Keratinocyte (primary cell): ENCODE data around the gene SYNJ1. TPM values are rescaled to one million over a fixed set of nuclear protein-coding genes. Genes with fewer than 3 reads are reported as not detected.

Source experiments
- DNase-seq: peaks from one replicate; pipeline ENCODE4 v3.0.0-alpha.2; 2011; ENCODE audit warnings: low read depth, missing footprints, low spot score
- FAIRE-seq: peaks from 2 replicates; lab custom pipeline; 2011; peaks lifted over from hg19 to GRCh38; lab: Jason Lieb, UNC
- H2AFZ ChIP-seq: 2 replicates; pipeline ENCODE4 v1.6.0; 2012; ENCODE audit warnings: low read length, control low read depth, inconsistent platforms; ENCODE audit not compliant: control insufficient read depth
- H3K27ac ChIP-seq: 2 replicates; pipeline ENCODE4 v1.5.1; 2011; ENCODE audit warnings: low read length; ENCODE audit not compliant: control insufficient read depth, insufficient read depth
- H3K27me3 ChIP-seq: 3 replicates; pipeline ENCODE4 v1.6.0; 2011; ENCODE audit warnings: low read length; ENCODE audit not compliant: control insufficient read depth, insufficient read depth; ENCODE audit errors: extremely low read depth
- H3K36me3 ChIP-seq, 2 experiments: 2 replicates in 1 of 2; 3 replicates in 1 of 2; pipeline ENCODE4 v1.5.1; 2011; ENCODE audit warnings: low read length in 2 of 2, mild to moderate bottlenecking in 1 of 2; ENCODE audit not compliant: control insufficient read depth in 2 of 2, insufficient read depth in 2 of 2; ENCODE audit errors: extremely low read depth in 1 of 2
- H3K4me1 ChIP-seq: 3 replicates; pipeline ENCODE4 v1.5.1; 2011; ENCODE audit warnings: low read length; ENCODE audit not compliant: control insufficient read depth, insufficient read depth; ENCODE audit errors: extremely low read depth
- H3K4me2 ChIP-seq: 3 replicates; pipeline ENCODE4 v1.6.0; 2011; ENCODE audit warnings: low read depth, low read length; ENCODE audit not compliant: control insufficient read depth, insufficient read depth; ENCODE audit errors: extremely low read depth
- H3K4me3 ChIP-seq, 3 experiments: fragments of 200-600 bp in 1 of 3; sonication (generic) in 1 of 3; 2 replicates in 2 of 3; 3 replicates in 1 of 3; pipeline ENCODE4 v1.5.1; 2011 to 2016; ENCODE audit warnings: low read length in 3 of 3, mild to moderate bottlenecking in 3 of 3, control low read depth in 2 of 3, inconsistent platforms in 1 of 3, low read depth in 1 of 3, mixed read lengths in 1 of 3, mixed run types in 1 of 3, moderate library complexity in 1 of 3; ENCODE audit not compliant: control insufficient read depth in 2 of 3, insufficient read depth in 2 of 3; ENCODE audit errors: extremely low read depth in 1 of 3
- H3K79me2 ChIP-seq: 2 replicates; pipeline ENCODE4 v1.6.0; 2012; ENCODE audit warnings: low read length; ENCODE audit not compliant: control insufficient read depth, insufficient read depth
- H3K9ac ChIP-seq: 3 replicates; pipeline ENCODE4 v1.6.0; 2011; ENCODE audit warnings: low read length; ENCODE audit not compliant: control insufficient read depth, insufficient read depth; ENCODE audit errors: extremely low read depth
- H3K9me1 ChIP-seq: 3 replicates; pipeline ENCODE4 v1.6.0; 2011; ENCODE audit warnings: low read length; ENCODE audit not compliant: control insufficient read depth, insufficient read depth; ENCODE audit errors: extremely low read depth
- H3K9me3 ChIP-seq: 2 replicates; pipeline ENCODE4 v1.5.1; 2012; ENCODE audit warnings: low read depth, low read length; ENCODE audit not compliant: control insufficient read depth
- H4K20me1 ChIP-seq: 3 replicates; pipeline ENCODE4 v1.6.0; 2011; ENCODE audit warnings: low read length; ENCODE audit not compliant: control insufficient read depth, insufficient read depth; ENCODE audit errors: extremely low read depth
- CTCF ChIP-seq, 3 experiments: IDR thresholded peaks in 1 of 3; conservative IDR thresholded peaks in 1 of 3; optimal IDR thresholded peaks in 1 of 3; 2 replicates in 2 of 3; 3 replicates in 1 of 3; pipeline versions ENCODE3 to v1.5.1; 2011; ENCODE audit warnings: low read length in 3 of 3, mild to moderate bottlenecking in 3 of 3, moderate library complexity in 2 of 3, control low read depth in 1 of 3, inconsistent platforms in 1 of 3; ENCODE audit not compliant: insufficient read depth in 2 of 3; ENCODE audit errors: extremely low read depth in 1 of 3
- EZH2 ChIP-seq: IDR thresholded peaks from one replicate; pipeline ENCODE4 v1.6.1; 2012; ENCODE audit warnings: inconsistent platforms, mild to moderate bottlenecking, low read length, moderate library complexity
- dilution Hi-C: fragments of 300-500 bp; cut with MboI; formaldehyde crosslinking; loops from one replicate; pipeline ENCODE4 v1.7.0; 2020; ENCODE audit warnings: low sequenced_read_pairs; ENCODE audit not compliant: extremely low pct_ligation_motif_present
- polyA plus RNA-seq, 5 experiments: library from polyadenylated mRNA; depleted of rRNA in 3 of 5; stranded (reverse) in 3 of 5; stranded (forward) in 1 of 5; unstranded in 1 of 5; fragments of >200 nt; gene quantifications; 1 replicate in 1 of 5; 2 replicates in 3 of 5; 3 replicates in 1 of 5; pipeline versions ENCODE4 v1.2.1 to v1.2.3, GENCODE V29; 2011 to 2012; ENCODE audit warnings: missing spikeins in 2 of 5, low read depth in 1 of 5, low replicate concordance in 1 of 5

The SYNJ1 gene
- polyA plus RNA-seq, 1 donor (not counting 4 experiments of a cell fraction or from before 2014, with no cell fraction given), result 4.9 TPM

- no peak overlapping the region for H3K4me3 ChIP-seq
- peaks cover 5% of the 10 kb centered on the region for H3K4me1 ChIP-seq
- TF ChIP-seq EZH2 (no peak), CTCF (optimal IDR thresholded peaks at IDR 0.05 in 1 of 3, IDR thresholded peaks at IDR 0.05 in 1 of 3, conservative IDR thresholded peaks at IDR 0.05 in 1 of 3; ENCODE audit: extremely low read depth in 1 of 3, insufficient read depth in 2 of 3, low read length in 3 of 3) (no peak)
- H3K4me2 ChIP-seq, result no peak overlapping the region
- FAIRE-seq (no peak), DNase-seq (no peak)
- no peak overlapping the region for H2AFZ ChIP-seq
- no peaks in the 10 kb centered on the region for H4K20me1 ChIP-seq
- no peak overlapping the region for H3K27ac ChIP-seq
- H3K79me2 ChIP-seq, result no peaks in the 10 kb centered on the region
- H3K36me3 ChIP-seq, result peaks cover 1 to 9% of the 10 kb centered on the region in 2 experiments
- no peak overlapping the region for H3K9ac ChIP-seq
- H3K9me3 ChIP-seq, result no peaks in the 10 kb centered on the region
- dilution Hi-C loops, result no loop called here
- H3K9me1 ChIP-seq, result no peaks in the 10 kb centered on the region
- H3K27me3 ChIP-seq, result no peaks in the 10 kb centered on the region
Observed at GRCh38 chr21:32733356-32733755, 5.5 kb upstream of the SYNJ1 start.

- DNase-seq (no peak), FAIRE-seq (no peak)
- Histone ChIP-seq H4K20me1 (no peaks in the 10 kb centered on the region), H3K27ac (no peak overlapping the region), H3K4me3 (no peak overlapping the region), H3K4me2 (no peak overlapping the region), H3K9me1 (no peaks in the 10 kb centered on the region), H3K79me2 (no peaks in the 10 kb centered on the region), H3K27me3 (no peaks in the 10 kb centered on the region), H3K4me1 (peaks cover 5% of the 10 kb centered on the region), H3K36me3 (peaks cover 1 to 9% of the 10 kb centered on the region in 2 experiments), H2AFZ (no peak overlapping the region), H3K9me3 (no peaks in the 10 kb centered on the region), H3K9ac (no peak overlapping the region)
- dilution Hi-C loops, result no loop called here
- TF ChIP-seq EZH2 (no peak), CTCF (optimal IDR thresholded peaks at IDR 0.05 in 1 of 3, IDR thresholded peaks at IDR 0.05 in 1 of 3, conservative IDR thresholded peaks at IDR 0.05 in 1 of 3; ENCODE audit: extremely low read depth in 1 of 3, insufficient read depth in 2 of 3, low read length in 3 of 3) (no peak)
Observed at GRCh38 chr21:32732544-32732943, 4.7 kb upstream of the SYNJ1 start.
